ENCODE results near the gene DIAPH2. TPM values are rescaled to one million over a fixed set of nuclear protein-coding genes. Genes with fewer than 3 reads are reported as not detected.

DIAPH2 gene
- total RNA-seq, 5 donors from 2014 or later (not counting 1 experiment from before 2014, with no cell fraction given): 8.4 to 15.3 (median 10.8) TPM

- Mint-ChIP-seq H3K27me3 (no peaks in the 10 kb centered on the region), H3K36me3 (peaks cover 12% of the 10 kb centered on the region), H3K27ac (no peak overlapping the region), H3K4me1 (no peaks in the 10 kb centered on the region), H3K9me3 (no peaks in the 10 kb centered on the region), H3K4me3 (no peak overlapping the region)
- DNase-seq (no peak), ATAC-seq (replicated peaks in 1 of 4) (no peak)
- Histone ChIP-seq H3K36me3 (ENCODE audit: control insufficient read depth in 2 of 2, extremely low read depth in 1 of 2, insufficient read depth in 1 of 2, low read length in 1 of 2) (no peaks in the 10 kb centered on the region), H3K27me3 (replicated peaks in 1 of 2; ENCODE audit: control insufficient read depth in 2 of 2, extremely low read depth in 1 of 2, insufficient read depth in 2 of 2, low read length in 1 of 2) (no peaks in the 10 kb centered on the region), H3K27ac (ENCODE audit: low read length) (no peak overlapping the region), H3K4me1 (ENCODE audit: control insufficient read depth in 1 of 2, extremely low read depth in 1 of 2, insufficient read depth in 2 of 2, low read length in 2 of 2) (no peaks in the 10 kb centered on the region), H3K9me3 (no peaks in the 10 kb centered on the region), H3K4me3 (ENCODE audit: control insufficient read depth in 1 of 2, extremely low read depth in 1 of 2, low read length in 1 of 2) (no peak overlapping the region)
- ChIA-PET CTCF (no interaction called here), POLR2A (no interaction called here)
- 100% methylated on average over 2 of the region's 3 CpGs for WGBS (ENCODE audit: insufficient coverage)
Measured at GRCh38 chrX:97332963-97333362, 648.3 kb downstream of the DIAPH2 start.

GRCh38 chrX:97334850-97335249, 650.2 kb downstream of the DIAPH2 start:
- Histone ChIP-seq H3K36me3 (ENCODE audit: control insufficient read depth in 2 of 2, extremely low read depth in 1 of 2, insufficient read depth in 1 of 2, low read length in 1 of 2) (no peaks in the 10 kb centered on the region), H3K4me3 (ENCODE audit: control insufficient read depth in 1 of 2, extremely low read depth in 1 of 2, low read length in 1 of 2) (no peak overlapping the region), H3K27me3 (replicated peaks in 1 of 2; ENCODE audit: control insufficient read depth in 2 of 2, extremely low read depth in 1 of 2, insufficient read depth in 2 of 2, low read length in 1 of 2) (no peaks in the 10 kb centered on the region), H3K27ac (ENCODE audit: low read length) (no peak overlapping the region), H3K9me3 (no peaks in the 10 kb centered on the region), H3K4me1 (ENCODE audit: control insufficient read depth in 1 of 2, extremely low read depth in 1 of 2, insufficient read depth in 2 of 2, low read length in 2 of 2) (no peaks in the 10 kb centered on the region)
- no peak overlapping the region for H3K4me3 Mint-ChIP-seq
- no peaks in the 10 kb centered on the region for H3K27me3 Mint-ChIP-seq
- no peak overlapping the region for H3K27ac Mint-ChIP-seq
- WGBS (ENCODE audit: insufficient coverage): no CpG with 5 or more reads among the region's 9 CpGs
- ChIA-PET POLR2A (no interaction called here), CTCF (no interaction called here)
- H3K9me3 Mint-ChIP-seq: no peaks in the 10 kb centered on the region
- DNase-seq (no peak), ATAC-seq (replicated peaks in 1 of 4) (no peak)
- H3K4me1 Mint-ChIP-seq: no peaks in the 10 kb centered on the region
- H3K36me3 Mint-ChIP-seq: peaks cover 12% of the 10 kb centered on the region

- H3K27me3 ChIP-seq (replicated peaks in 1 of 2; ENCODE audit: control insufficient read depth in 2 of 2, extremely low read depth in 1 of 2, insufficient read depth in 2 of 2, low read length in 1 of 2): no peaks in the 10 kb centered on the region
- no peak for DNase-seq
- Mint-ChIP-seq H3K36me3 (peaks cover 18% of the 10 kb centered on the region), H3K27me3 (peaks cover 0 to 7% of the 10 kb centered on the region in 2 donors), H3K9me3 (no peaks in the 10 kb centered on the region), H3K4me3 (no peak overlapping the region), H3K4me1 (no peaks in the 10 kb centered on the region), H3K27ac (no peak overlapping the region)
- no peak for ATAC-seq (replicated peaks in 1 of 4)
- H3K36me3 ChIP-seq (ENCODE audit: control insufficient read depth in 2 of 2, extremely low read depth in 1 of 2, insufficient read depth in 1 of 2, low read length in 1 of 2): no peaks in the 10 kb centered on the region
- no peaks in the 10 kb centered on the region for H3K4me1 ChIP-seq (ENCODE audit: control insufficient read depth in 1 of 2, extremely low read depth in 1 of 2, insufficient read depth in 2 of 2, low read length in 2 of 2)
- WGBS (ENCODE audit: insufficient coverage): no CpG with 5 or more reads among the region's 2 CpGs
- H3K27ac ChIP-seq (ENCODE audit: low read length): no peak overlapping the region
- no peaks in the 10 kb centered on the region for H3K9me3 ChIP-seq
- CTCF ChIA-PET: no interaction called here
- H3K4me3 ChIP-seq (ENCODE audit: control insufficient read depth in 1 of 2, extremely low read depth in 1 of 2, low read length in 1 of 2): no peak overlapping the region
- POLR2A ChIA-PET: no interaction called here
Measured at GRCh38 chrX:97344724-97345123, 660.1 kb downstream of the DIAPH2 start.

- Mint-ChIP-seq H3K27ac (no peak overlapping the region), H3K27me3 (no peaks in the 10 kb centered on the region), H3K4me1 (no peaks in the 10 kb centered on the region), H3K4me3 (no peak overlapping the region), H3K9me3 (no peaks in the 10 kb centered on the region), H3K36me3 (no peaks in the 10 kb centered on the region)
- no peaks in the 10 kb centered on the region for H3K4me1 ChIP-seq (ENCODE audit: control insufficient read depth in 1 of 2, extremely low read depth in 1 of 2, insufficient read depth in 2 of 2, low read length in 2 of 2)
- DNase-seq (no peak), ATAC-seq (replicated peaks in 1 of 4) (no peak)
- POLR2A ChIA-PET: no interaction called here
- H3K36me3 ChIP-seq (ENCODE audit: control insufficient read depth in 2 of 2, extremely low read depth in 1 of 2, insufficient read depth in 1 of 2, low read length in 1 of 2): no peaks in the 10 kb centered on the region
- CTCF ChIA-PET: no interaction called here
- no peak overlapping the region for H3K4me3 ChIP-seq (ENCODE audit: control insufficient read depth in 1 of 2, extremely low read depth in 1 of 2, low read length in 1 of 2)
- WGBS (ENCODE audit: insufficient coverage): no CpG with 5 or more reads among the region's 2 CpGs
- no peaks in the 10 kb centered on the region for H3K27me3 ChIP-seq (replicated peaks in 1 of 2; ENCODE audit: control insufficient read depth in 2 of 2, extremely low read depth in 1 of 2, insufficient read depth in 2 of 2, low read length in 1 of 2)
- H3K27ac ChIP-seq (ENCODE audit: low read length): no peak overlapping the region
- no peaks in the 10 kb centered on the region for H3K9me3 ChIP-seq
Measured at GRCh38 chrX:97358941-97359340, 674.3 kb downstream of the DIAPH2 start.

GRCh38 chrX:97363843-97364242, 679.2 kb downstream of the DIAPH2 start:
- ATAC-seq (replicated peaks in 1 of 4) (no peak), DNase-seq (no peak)
- Mint-ChIP-seq H3K36me3 (peaks cover 11% of the 10 kb centered on the region), H3K27me3 (no peaks in the 10 kb centered on the region), H3K9me3 (no peaks in the 10 kb centered on the region), H3K27ac (no peak overlapping the region), H3K4me1 (no peaks in the 10 kb centered on the region), H3K4me3 (no peak overlapping the region)
- H3K4me3 ChIP-seq (ENCODE audit: control insufficient read depth in 1 of 2, extremely low read depth in 1 of 2, low read length in 1 of 2): no peak overlapping the region
- no peaks in the 10 kb centered on the region for H3K27me3 ChIP-seq (replicated peaks in 1 of 2; ENCODE audit: control insufficient read depth in 2 of 2, extremely low read depth in 1 of 2, insufficient read depth in 2 of 2, low read length in 1 of 2)
- no peaks in the 10 kb centered on the region for H3K4me1 ChIP-seq (ENCODE audit: control insufficient read depth in 1 of 2, extremely low read depth in 1 of 2, insufficient read depth in 2 of 2, low read length in 2 of 2)
- CTCF ChIA-PET: no interaction called here
- POLR2A ChIA-PET: no interaction called here
- H3K36me3 ChIP-seq (ENCODE audit: control insufficient read depth in 2 of 2, extremely low read depth in 1 of 2, insufficient read depth in 1 of 2, low read length in 1 of 2): no peaks in the 10 kb centered on the region
- no peak overlapping the region for H3K27ac ChIP-seq (ENCODE audit: low read length)
- H3K9me3 ChIP-seq: no peaks in the 10 kb centered on the region

- H3K36me3 Mint-ChIP-seq: peaks cover 13% of the 10 kb centered on the region
- Histone ChIP-seq H3K36me3 (ENCODE audit: control insufficient read depth in 2 of 2, extremely low read depth in 1 of 2, insufficient read depth in 1 of 2, low read length in 1 of 2) (no peaks in the 10 kb centered on the region), H3K4me3 (ENCODE audit: control insufficient read depth in 1 of 2, extremely low read depth in 1 of 2, low read length in 1 of 2) (no peak overlapping the region), H3K9me3 (no peaks in the 10 kb centered on the region), H3K27ac (ENCODE audit: low read length) (no peak overlapping the region), H3K4me1 (ENCODE audit: control insufficient read depth in 1 of 2, extremely low read depth in 1 of 2, insufficient read depth in 2 of 2, low read length in 2 of 2) (no peaks in the 10 kb centered on the region), H3K27me3 (replicated peaks in 1 of 2; ENCODE audit: control insufficient read depth in 2 of 2, extremely low read depth in 1 of 2, insufficient read depth in 2 of 2, low read length in 1 of 2) (no peaks in the 10 kb centered on the region)
- no CpG with 5 or more reads among the region's 3 CpGs for WGBS (ENCODE audit: insufficient coverage)
- H3K27ac Mint-ChIP-seq: no peak overlapping the region
- no peak for DNase-seq
- no peaks in the 10 kb centered on the region for H3K4me1 Mint-ChIP-seq
- no peaks in the 10 kb centered on the region for H3K9me3 Mint-ChIP-seq
- ChIA-PET POLR2A (interaction anchor here in 1 of 2 donors (0.6 kb wide), 1 partner anchor 13 kb away, joined by 3 read pairs; no protein-coding TSS in a partner anchor), CTCF (no interaction called here)
- no peak for ATAC-seq (replicated peaks in 1 of 4)
- H3K27me3 Mint-ChIP-seq: peaks cover 0 to 3% of the 10 kb centered on the region in 2 donors
- H3K4me3 Mint-ChIP-seq: no peak overlapping the region
Measured at GRCh38 chrX:97366237-97366636, 681.6 kb downstream of the DIAPH2 start.

- H3K27me3 Mint-ChIP-seq: peaks cover 0 to 3% of the 10 kb centered on the region in 2 donors
- Histone ChIP-seq H3K9me3 (no peaks in the 10 kb centered on the region), H3K27ac (ENCODE audit: low read length) (no peak overlapping the region), H3K27me3 (replicated peaks in 1 of 2; ENCODE audit: control insufficient read depth in 2 of 2, extremely low read depth in 1 of 2, insufficient read depth in 2 of 2, low read length in 1 of 2) (no peaks in the 10 kb centered on the region), H3K4me1 (ENCODE audit: control insufficient read depth in 1 of 2, extremely low read depth in 1 of 2, insufficient read depth in 2 of 2, low read length in 2 of 2) (no peaks in the 10 kb centered on the region), H3K36me3 (ENCODE audit: control insufficient read depth in 2 of 2, extremely low read depth in 1 of 2, insufficient read depth in 1 of 2, low read length in 1 of 2) (no peaks in the 10 kb centered on the region), H3K4me3 (ENCODE audit: control insufficient read depth in 1 of 2, extremely low read depth in 1 of 2, low read length in 1 of 2) (no peak overlapping the region)
- POLR2A ChIA-PET: no interaction called here
- no peak for DNase-seq
- no peaks in the 10 kb centered on the region for H3K4me1 Mint-ChIP-seq
- H3K27ac Mint-ChIP-seq: no peak overlapping the region
- CTCF ChIA-PET: no interaction called here
- peaks cover 14% of the 10 kb centered on the region for H3K36me3 Mint-ChIP-seq
- no CpG with 5 or more reads among the region's 2 CpGs for WGBS (ENCODE audit: insufficient coverage)
- H3K4me3 Mint-ChIP-seq: no peak overlapping the region
- no peaks in the 10 kb centered on the region for H3K9me3 Mint-ChIP-seq
- no peak for ATAC-seq (replicated peaks in 1 of 4)
Measured at GRCh38 chrX:97367125-97367524, 682.5 kb downstream of the DIAPH2 start.
